GM12878 (cell line): ENCODE data around the gene ASB2. TPM values are rescaled to one million over a fixed set of nuclear protein-coding genes. Genes with fewer than 3 reads are reported as not detected.

Source experiments
- ATAC-seq: fragments of 200-7000 bp; cut with Tn5 transposase; 3 replicates; pipeline ENCODE4 v1.9.1; 2020; ENCODE audit warnings: mild to moderate bottlenecking, moderate library complexity
- BruUV-seq: library from RNA; stranded (reverse); fragments of 400-500 nt; replicated peaks from 2 replicates; lab custom pipeline; 2021; lab: Mats Ljungman, UMichigan
- CTCF ChIA-PET: fragments of 300-600 bp; sonication (Branson Sonifier 250); formaldehyde crosslinking; extraction: SDS; loops from one replicate; lab custom pipeline; 2021; ENCODE audit warnings: inconsistent platforms; lab: Yijun Ruan, JAX
- POLR2A ChIA-PET: fragments of 350-600 bp; formaldehyde crosslinking; extraction: SDS; loops from one replicate; lab custom pipeline; 2021; ENCODE audit warnings: inconsistent platforms; lab: Charles Lee
- RAD21 ChIA-PET: fragments of 300-600 bp; sonication (Branson Sonifier 250); formaldehyde crosslinking; loops from one replicate; lab custom pipeline; 2023; ENCODE audit warnings: antibody characterized with exemption; ENCODE audit not compliant: unreplicated experiment; lab: Charles Lee
- SMC1A ChIA-PET: fragments of 300-600 bp; sonication (Branson Sonifier 250); formaldehyde crosslinking; loops from one replicate; lab custom pipeline; 2023; ENCODE audit not compliant: unreplicated experiment, uncharacterized antibody; lab: Charles Lee
- DNase-seq: peaks from one replicate; pipeline ENCODE4 v3.0.0-alpha.2; 2011; ENCODE audit warnings: low read depth, low spot score
- FAIRE-seq: peaks from 3 replicates; lab custom pipeline; 2011; peaks lifted over from hg19 to GRCh38; lab: Jason Lieb, UNC
- H2AFZ ChIP-seq: 2 replicates; pipeline ENCODE4 v1.6.0; 2011; ENCODE audit warnings: low read depth, low read length, control low read depth; ENCODE audit not compliant: control insufficient read depth
- H3K27ac ChIP-seq: 2 replicates; pipeline ENCODE4 v1.5.1; 2011; ENCODE audit warnings: control low read depth; ENCODE audit not compliant: control insufficient read depth, insufficient read depth
- H3K27me3 ChIP-seq, 2 experiments: replicated peaks in 1 of 2; 2 replicates each; pipeline versions ENCODE4 v1.6.0 to v1.6.1; 2011; ENCODE audit warnings: low read length in 1 of 2; ENCODE audit not compliant: control insufficient read depth in 2 of 2, insufficient read depth in 2 of 2
- H3K36me3 ChIP-seq, 2 experiments: 2 replicates each; pipeline ENCODE4 v1.5.1; 2011; ENCODE audit warnings: low read length in 1 of 2; ENCODE audit not compliant: control insufficient read depth in 2 of 2, insufficient read depth in 2 of 2
- H3K4me1 ChIP-seq: 2 replicates; pipeline ENCODE4 v1.6.1; 2011; ENCODE audit warnings: mild to moderate bottlenecking, low read length, moderate library complexity, mixed read lengths; ENCODE audit not compliant: control insufficient read depth, insufficient read depth
- H3K4me2 ChIP-seq: 2 replicates; pipeline ENCODE4 v1.6.0; 2011; ENCODE audit warnings: control low read depth; ENCODE audit not compliant: control insufficient read depth, insufficient read depth
- H3K4me3 ChIP-seq: fragments of 200-600 bp; sonication (generic); 2 replicates; pipeline ENCODE4 v1.5.1; 2016
- H3K79me2 ChIP-seq: 2 replicates; pipeline ENCODE4 v1.6.0; 2011; ENCODE audit warnings: low read length; ENCODE audit not compliant: control insufficient read depth, insufficient read depth
- H3K9ac ChIP-seq: 2 replicates; pipeline ENCODE4 v1.8.0; 2011; ENCODE audit warnings: low read length, control low read depth, mixed read lengths; ENCODE audit not compliant: control insufficient read depth, insufficient read depth
- H3K9me3 ChIP-seq: replicated peaks from 3 replicates; pipeline ENCODE4 v1.5.1; 2011; ENCODE audit warnings: mild to moderate bottlenecking, low read length; ENCODE audit not compliant: control insufficient read depth, insufficient read depth
- H4K20me1 ChIP-seq: 2 replicates; pipeline ENCODE4 v1.6.0; 2011; ENCODE audit not compliant: control insufficient read depth, insufficient read depth
- REST ChIP-seq: IDR thresholded peaks from 2 replicates; pipeline ENCODE4 v1.6.1; 2012; ENCODE audit warnings: mild to moderate bottlenecking, low read depth, low read length
- SREBF2 ChIP-seq: IDR thresholded peaks from 2 replicates; pipeline ENCODE4 v1.6.1; 2012; ENCODE audit warnings: mild to moderate bottlenecking, low read length
- WGBS: methylation state at CpG from one replicate; pipeline ENCODE4 v1.1.6; 2016; ENCODE audit warnings: low lambda C conversion rate; ENCODE audit not compliant: insufficient replicate concordance, insufficient coverage; ENCODE audit errors: missing lambda C conversion rate; 5-methylcytosine and 5-hydroxymethylcytosine counted together
- in situ Hi-C: fragments of 300-500 bp; cut with MboI; formaldehyde crosslinking; loops from 9 replicates; pipeline ENCODE4 v1.14.3; 2018; ENCODE audit warnings: mixed read lengths
- intact Hi-C: fragments of 100-400 bp; cut with micrococcal nuclease; formaldehyde crosslinking; loops from one replicate; pipeline ENCODE4 v1.14.2; 2022; ENCODE audit not compliant: unreplicated experiment
- polyA plus RNA-seq, 11 experiments: library from polyadenylated mRNA; depleted of rRNA in 4 of 11; unstranded in 6 of 11; stranded (reverse) in 5 of 11; fragments of >200 nt; fragmentation: Nextera tagmentation in 4 of 11; fragmentation: Illumina TruSeq in 1 of 11; extraction: Ambion mirVana in 4 of 11; extraction: Trizol in 1 of 11; gene quantifications; 1 replicate in 1 of 11; 2 replicates in 10 of 11; pipeline versions ENCODE4 v1.2.1 to v1.2.3, GENCODE V29; 2011 to 2016; ENCODE audit warnings: inconsistent platforms in 2 of 11, missing spikeins in 2 of 11, low read depth in 1 of 11
- total RNA-seq, 4 experiments: library from RNA; depleted of rRNA in 3 of 4; stranded (reverse); fragments of >200 nt in 3 of 4; fragmentation: Illumina TruSeq in 1 of 4; extraction: Trizol in 1 of 4; gene quantifications; 2 replicates each; pipeline versions ENCODE4 v1.2.1 to v1.2.3, GENCODE V29; 2013 to 2021

The ASB2 gene
- total and polyA plus RNA-seq, 10 of the 15 experiments (the other 5 are each of a cell fraction or from before 2014, with no cell fraction given) = 3.0 to 54.8 (median 33.5) TPM

GRCh38 chr14:93928184-93929047, 48.0 kb downstream of the ASB2 start:
- Histone ChIP-seq H3K4me1 (no peaks in the 10 kb centered on the region), H3K9me3 (no peaks in the 10 kb centered on the region), H3K4me3 (no peak overlapping the region), H3K9ac (no peak overlapping the region), H2AFZ (no peak overlapping the region), H3K4me2 (no peak overlapping the region), H4K20me1 (no peaks in the 10 kb centered on the region), H3K27ac (no peak overlapping the region), H3K36me3 (no peaks in the 10 kb centered on the region; a peak in 1 of 4 replicates), H3K79me2 (no peaks in the 10 kb centered on the region), H3K27me3 (peaks cover 0 to 2% of the 10 kb centered on the region in 2 experiments; a peak in 2 of 4 replicates)
- in situ Hi-C loops = no loop called here
- TF ChIP-seq SREBF2 = no peak
- peak; percentile 8; the same call in 1 of the 2 replicates for TF ChIP-seq REST
- POLR2A ChIA-PET = no interaction called here
- no peak for ATAC-seq
- intact Hi-C loops = no loop called here
- RAD21 ChIA-PET = no interaction called here
- FAIRE-seq = no peak
- BruUV-seq = no TSS peak
- 53% methylated on average over 26 of the region's 26 CpGs for WGBS
- DNase-seq = no peak
- CTCF ChIA-PET = no interaction called here
- SMC1A ChIA-PET = no interaction called here
